IMR-90 (cell line): ENCODE results near the gene ERC2. TPM values are rescaled to one million over a fixed set of nuclear protein-coding genes. Genes with fewer than 3 reads are reported as not detected.

ENCODE experiments used
- ATAC-seq: fragments of 200-7000 bp; cut with Tn5 transposase; 2 replicates; pipeline ENCODE4 v1.9.1; 2020; ENCODE audit warnings: low read depth, mild to moderate bottlenecking, moderate library complexity
- BruUV-seq: library from RNA; stranded (reverse); fragments of 400-500 nt; replicated peaks from 2 replicates; lab custom pipeline; 2021; lab: Mats Ljungman, UMichigan
- CTCF ChIA-PET: fragments of 300-600 bp; formaldehyde crosslinking; extraction: SDS; loops from one replicate; lab custom pipeline; 2021; ENCODE audit warnings: antibody characterized with exemption; lab: Yijun Ruan, JAX
- POLR2A ChIA-PET: fragments of 300-600 bp; sonication (Branson Sonifier 250); formaldehyde crosslinking; loops from one replicate; lab custom pipeline; 2022; ENCODE audit warnings: antibody characterized with exemption; ENCODE audit not compliant: unreplicated experiment; lab: Charles Lee
- DNase-seq: peaks from one replicate; pipeline ENCODE4 v3.0.0; 2013
- H2AFZ ChIP-seq: replicated peaks from 2 replicates; pipeline ENCODE3; 2013; ENCODE audit warnings: low read length, mild to moderate bottlenecking; ENCODE audit not compliant: poor library complexity
- H2AK5ac ChIP-seq: 2 replicates; pipeline ENCODE4 v1.6.1; 2013; ENCODE audit warnings: low read depth, low read length, inconsistent platforms
- H2AK9ac ChIP-seq: replicated peaks from 2 replicates; pipeline ENCODE3; 2013; ENCODE audit warnings: mild to moderate bottlenecking, low read depth, low read length, moderate library complexity; ENCODE audit not compliant: poor library complexity
- H2BK120ac ChIP-seq: 2 replicates; pipeline ENCODE4 v1.6.1; 2013; ENCODE audit warnings: low read depth, low read length, inconsistent platforms
- H2BK15ac ChIP-seq: 3 replicates; pipeline ENCODE4 v1.6.1; 2013; ENCODE audit warnings: low read depth, low read length, inconsistent platforms
- H2BK20ac ChIP-seq: 2 replicates; pipeline ENCODE4 v1.6.1; 2013; ENCODE audit warnings: low read depth, mild to moderate bottlenecking, inconsistent platforms, low read length, moderate library complexity
- H2BK5ac ChIP-seq: 2 replicates; pipeline ENCODE4 v1.6.1; 2013; ENCODE audit warnings: mild to moderate bottlenecking, low read depth, low read length, inconsistent platforms; ENCODE audit not compliant: poor library complexity, severe bottlenecking
- H3K14ac ChIP-seq: replicated peaks from 2 replicates; pipeline ENCODE4 v1.6.1; 2013; ENCODE audit warnings: low read depth, low read length, inconsistent platforms
- H3K18ac ChIP-seq: 2 replicates; pipeline ENCODE4 v1.6.1; 2013; ENCODE audit warnings: low read depth, low read length, control low read depth
- H3K23ac ChIP-seq: 2 replicates; pipeline ENCODE4 v1.6.1; 2013; ENCODE audit warnings: low read depth, low read length, inconsistent platforms
- H3K27ac ChIP-seq: 2 replicates; pipeline ENCODE4 v1.5.1; 2013; ENCODE audit warnings: mild to moderate bottlenecking, control low read depth, low read length; ENCODE audit not compliant: insufficient read depth
- H3K27me3 ChIP-seq: 2 replicates; pipeline ENCODE4 v1.6.1; 2013; ENCODE audit warnings: low read length; ENCODE audit not compliant: control insufficient read depth, insufficient read depth
- H3K36me3 ChIP-seq: 2 replicates; pipeline ENCODE4 v1.6.1; 2013; ENCODE audit warnings: low read length, mixed read lengths; ENCODE audit not compliant: control insufficient read depth, insufficient read depth
- H3K4ac ChIP-seq: 2 replicates; pipeline ENCODE4 v1.6.1; 2013; ENCODE audit warnings: low read depth, low read length, inconsistent platforms
- H3K4me1 ChIP-seq: 2 replicates; pipeline ENCODE4 v1.6.1; 2013; ENCODE audit warnings: low read length, mixed read lengths; ENCODE audit not compliant: control insufficient read depth, insufficient read depth
- H3K4me2 ChIP-seq: 2 replicates; pipeline ENCODE4 v1.6.1; 2013; ENCODE audit warnings: low read depth, mild to moderate bottlenecking, control low read depth, low read length, moderate library complexity
- H3K4me3 ChIP-seq: 2 replicates; pipeline ENCODE4 v1.5.1; 2013; ENCODE audit warnings: low read depth, mild to moderate bottlenecking, control low read depth, low read length, moderate library complexity; ENCODE audit not compliant: insufficient read depth
- H3K56ac ChIP-seq: 2 replicates; pipeline ENCODE4 v1.6.1; 2013; ENCODE audit warnings: low read length, inconsistent platforms; ENCODE audit not compliant: insufficient read depth; ENCODE audit errors: extremely low read depth
- H3K79me1 ChIP-seq, 2 experiments: 2 replicates each; pipeline ENCODE4 v1.6.1; 2013; ENCODE audit warnings: low read length in 2 of 2, inconsistent platforms in 1 of 2, low read depth in 1 of 2
- H3K9ac ChIP-seq: 2 replicates; pipeline ENCODE4 v1.6.1; 2013; ENCODE audit warnings: low read depth, low read length, control low read depth
- H3K9me1 ChIP-seq: 2 replicates; pipeline ENCODE4 v1.6.1; 2013; ENCODE audit warnings: low read length, inconsistent platforms; ENCODE audit not compliant: insufficient read depth
- H3K9me3 ChIP-seq: 2 replicates; pipeline ENCODE4 v1.6.1; 2013; ENCODE audit warnings: low read length; ENCODE audit not compliant: control insufficient read depth, insufficient read depth
- H4K20me1 ChIP-seq: 2 replicates; pipeline ENCODE4 v1.6.1; 2013; ENCODE audit warnings: low read length, inconsistent platforms; ENCODE audit not compliant: insufficient read depth
- H4K5ac ChIP-seq: 2 replicates; pipeline ENCODE4 v1.6.1; 2013; ENCODE audit warnings: mild to moderate bottlenecking, low read depth, low read length, control low read depth
- H4K8ac ChIP-seq, 2 experiments: 2 replicates each; pipeline ENCODE4 v1.6.1; 2013; ENCODE audit warnings: low read depth in 2 of 2, low read length in 2 of 2, control low read depth in 1 of 2, inconsistent platforms in 1 of 2
- H4K91ac ChIP-seq: 2 replicates; pipeline ENCODE4 v1.6.1; 2013; ENCODE audit warnings: low read depth, low read length, inconsistent platforms; ENCODE audit not compliant: insufficient read depth
- BHLHE40 ChIP-seq: fragments of 150-350 bp; IDR thresholded peaks from 2 replicates; pipeline ENCODE4 v1.6.1; 2016; ENCODE audit warnings: mild to moderate bottlenecking, low read depth, low read length
- CEBPB ChIP-seq: IDR thresholded peaks from 2 replicates; pipeline ENCODE4 v1.6.1; 2012; ENCODE audit warnings: low read depth, low read length, improper control_type of control experiment
- CHD1 ChIP-seq: IDR thresholded peaks from 2 replicates; pipeline ENCODE4 v1.6.1; 2012; ENCODE audit warnings: low read depth, low read length, improper control_type of control experiment
- MAFK ChIP-seq: IDR thresholded peaks from 2 replicates; pipeline ENCODE4 v1.6.1; 2012; ENCODE audit warnings: low read depth, low read length, improper control_type of control experiment
- MAZ ChIP-seq: IDR thresholded peaks from 2 replicates; pipeline ENCODE4 v1.6.1; 2012; ENCODE audit warnings: low read depth, mild to moderate bottlenecking, low read length, improper control_type of control experiment, moderate library complexity, borderline replicate concordance
- MXI1 ChIP-seq: IDR thresholded peaks from 2 replicates; pipeline ENCODE4 v1.6.1; 2012; ENCODE audit warnings: low read depth, mild to moderate bottlenecking, low read length, moderate library complexity, borderline replicate concordance
- NFE2L2 ChIP-seq: fragments of 150-350 bp; IDR thresholded peaks from 2 replicates; pipeline ENCODE4 v1.6.1; 2016; ENCODE audit warnings: low read depth, mild to moderate bottlenecking, low read length
- POLR2A ChIP-seq: IDR thresholded peaks from 2 replicates; pipeline ENCODE4 v1.6.1; 2012; ENCODE audit warnings: mild to moderate bottlenecking, low read depth, low read length
- RAD21 ChIP-seq: IDR thresholded peaks from 2 replicates; pipeline ENCODE4 v1.6.1; 2012; ENCODE audit warnings: low read length, improper control_type of control experiment
- RFX5 ChIP-seq: IDR thresholded peaks from 2 replicates; pipeline ENCODE4 v1.8.0; 2012; ENCODE audit warnings: low read depth, mild to moderate bottlenecking, low read length, moderate library complexity
- SMC3 ChIP-seq: fragments of 150-350 bp; IDR thresholded peaks from 2 replicates; pipeline ENCODE4 v1.6.1; 2016; ENCODE audit warnings: low read depth, mild to moderate bottlenecking, antibody characterized with exemption, low read length, moderate library complexity
- WGBS, 2 experiments: methylation state at CpG; one replicate each; pipeline versions ENCODE4 v1.1.5 to v1.1.7; 2013; ENCODE audit warnings: missing lambda C conversion rate in 2 of 2; ENCODE audit not compliant: insufficient read length in 1 of 2; ENCODE audit errors: extremely low coverage in 2 of 2; 5-methylcytosine and 5-hydroxymethylcytosine counted together
- dilution Hi-C: fragments of 300-500 bp; cut with HindIII; formaldehyde crosslinking; loops from one replicate; pipeline ENCODE4 v1.14.3; 2018; ENCODE audit warnings: low sequenced_read_pairs; ENCODE audit not compliant: unreplicated experiment
- in situ Hi-C: fragments of 300-500 bp; cut with MboI; formaldehyde crosslinking; loops from 3 replicates; pipeline ENCODE4 v1.14.3; 2019; ENCODE audit warnings: low sequenced_read_pairs, inconsistent platforms, mixed read lengths
- intact Hi-C: fragments of 100-400 bp; cut with micrococcal nuclease; formaldehyde crosslinking; loops from 2 replicates; pipeline ENCODE4 v1.10.0; 2022
- polyA plus RNA-seq, 3 experiments: library from polyadenylated mRNA; depleted of rRNA; stranded (reverse); fragments of >200 nt; gene quantifications; 2 replicates each; pipeline ENCODE4 v1.2.3, GENCODE V29; 2012; ENCODE audit warnings: low replicate concordance in 1 of 3
- total RNA-seq: library from RNA; depleted of rRNA; stranded (reverse); fragments of >200 nt; gene quantifications from 2 replicates; pipeline ENCODE4 v1.2.3, GENCODE V29; 2012
- TF ChIP-seq, protein P1 (sequence below): fragments of 150-350 bp; IDR thresholded peaks from 2 replicates; pipeline ENCODE4 v1.6.1; 2017; ENCODE audit warnings: mild to moderate bottlenecking, antibody characterized with exemption, low read length, low read depth
- TF ChIP-seq, protein P2 (sequence below): fragments of 150-350 bp; IDR thresholded peaks from 2 replicates; pipeline ENCODE4 v1.6.1; 2016; ENCODE audit warnings: low read depth, mild to moderate bottlenecking, low read length, moderate library complexity, borderline replicate concordance

Gene ERC2
- total and polyA plus RNA-seq, 2 of the 4 experiments (the other 2 are of a cell fraction): 0.17 to 0.18 TPM

DNA sequence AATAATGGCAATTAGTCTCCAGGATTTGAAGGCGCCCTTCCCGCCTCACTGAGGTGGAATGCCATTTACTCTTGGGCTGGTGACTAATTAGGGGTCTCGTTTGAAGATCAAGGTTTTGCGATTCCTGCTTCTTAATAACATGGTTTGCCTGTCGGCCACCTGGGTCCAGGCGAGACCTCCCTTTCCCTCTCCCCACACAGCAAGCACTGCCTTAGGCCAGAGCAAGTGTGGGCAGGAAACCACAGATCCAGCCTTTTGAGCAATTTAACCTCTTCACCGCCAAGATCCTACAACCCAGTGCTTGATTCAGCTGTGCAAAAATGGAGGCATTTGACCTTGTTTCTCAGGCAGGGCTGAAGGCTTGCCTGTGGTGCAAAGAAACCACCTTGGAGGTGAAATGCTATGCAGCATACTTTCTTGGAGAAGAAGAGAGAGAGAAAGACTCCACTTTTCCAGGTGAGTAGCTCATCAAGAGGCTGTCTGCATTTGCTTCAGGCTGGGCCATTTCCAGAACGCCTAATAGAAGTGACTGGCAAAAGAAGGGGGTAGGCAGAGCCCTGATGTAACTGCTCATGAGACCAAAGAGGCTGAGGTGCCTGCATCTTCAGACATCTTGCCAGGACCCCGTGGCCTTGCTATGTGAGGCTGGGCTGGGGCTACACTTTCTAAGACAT is 947.1 kb downstream of the ERC2 start:
- Histone ChIP-seq H2AK5ac (no peak overlapping the region; the same call in 1 of the 2 replicates), H3K9ac (no peak overlapping the region), H3K4me3 (no peak overlapping the region), H2BK120ac (no peak overlapping the region; the same call in 1 of the 2 replicates), H2BK15ac (peak overlapping the region; percentile 37; the same call in 1 of the 3 replicates), H3K27me3 (no peaks in the 10 kb centered on the region), H2AFZ (no peak overlapping the region), H3K79me1 (no peaks in the 10 kb centered on the region), H4K91ac (0 out of 2 replicates have a peak overlapping the region, but pooled peaks have one; percentile 23), H3K18ac (no peak overlapping the region), H4K20me1 (no peaks in the 10 kb centered on the region), H3K14ac (no peak overlapping the region), H3K56ac (no peak overlapping the region), H3K4me2 (no peak overlapping the region), H4K5ac (no peak overlapping the region), H3K27ac (no peak overlapping the region), H3K23ac (no peak overlapping the region), H2AK9ac (no peak overlapping the region), H2BK20ac (no peak overlapping the region; the same call in 1 of the 2 replicates), H3K36me3 (no peaks in the 10 kb centered on the region), H3K4ac (peak overlapping the region; percentile 13; the same call in 1 of the 2 replicates), H3K4me1 (peaks cover 15% of the 10 kb centered on the region), H2BK5ac (no peak overlapping the region), H3K9me1 (peaks cover 11% of the 10 kb centered on the region; the same call in 1 of the 2 replicates), H3K9me3 (no peaks in the 10 kb centered on the region), H4K8ac (no peak overlapping the region)
- ATAC-seq (no peak), DNase-seq (no peak)
- dilution Hi-C loops: no loop called here
- ChIA-PET POLR2A (no interaction called here), CTCF (interaction anchor here (0.6 kb wide), 1 partner anchor 691 kb away, joined by 3 read pairs; no protein-coding TSS in a partner anchor)
- in situ Hi-C loops: no loop called here
- WGBS, 2 experiments: 72% methylated on average over 3 of the region's 9 CpGs; no CpG with 5 or more reads in 1 of the 2 experiments
- BruUV-seq: no TSS peak
- TF ChIP-seq BHLHE40 (no peak), MAFK (no peak), MXI1 (no peak), CHD1 (no peak), POLR2A (no peak), MAZ (no peak), CEBPB (no peak), RAD21 (no peak), RFX5 (no peak), NFE2L2 (no peak), SMC3 (no peak)
- TF ChIP-seq, protein P1, sequence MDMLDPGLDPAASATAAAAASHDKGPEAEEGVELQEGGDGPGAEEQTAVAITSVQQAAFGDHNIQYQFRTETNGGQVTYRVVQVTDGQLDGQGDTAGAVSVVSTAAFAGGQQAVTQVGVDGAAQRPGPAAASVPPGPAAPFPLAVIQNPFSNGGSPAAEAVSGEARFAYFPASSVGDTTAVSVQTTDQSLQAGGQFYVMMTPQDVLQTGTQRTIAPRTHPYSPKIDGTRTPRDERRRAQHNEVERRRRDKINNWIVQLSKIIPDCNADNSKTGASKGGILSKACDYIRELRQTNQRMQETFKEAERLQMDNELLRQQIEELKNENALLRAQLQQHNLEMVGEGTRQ: no peak
- TF ChIP-seq, protein P2, sequence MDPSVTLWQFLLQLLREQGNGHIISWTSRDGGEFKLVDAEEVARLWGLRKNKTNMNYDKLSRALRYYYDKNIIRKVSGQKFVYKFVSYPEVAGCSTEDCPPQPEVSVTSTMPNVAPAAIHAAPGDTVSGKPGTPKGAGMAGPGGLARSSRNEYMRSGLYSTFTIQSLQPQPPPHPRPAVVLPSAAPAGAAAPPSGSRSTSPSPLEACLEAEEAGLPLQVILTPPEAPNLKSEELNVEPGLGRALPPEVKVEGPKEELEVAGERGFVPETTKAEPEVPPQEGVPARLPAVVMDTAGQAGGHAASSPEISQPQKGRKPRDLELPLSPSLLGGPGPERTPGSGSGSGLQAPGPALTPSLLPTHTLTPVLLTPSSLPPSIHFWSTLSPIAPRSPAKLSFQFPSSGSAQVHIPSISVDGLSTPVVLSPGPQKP: no peak
- intact Hi-C loops: no loop called here
